ENCODE results near the gene GALE.

Gene GALE

DNA sequence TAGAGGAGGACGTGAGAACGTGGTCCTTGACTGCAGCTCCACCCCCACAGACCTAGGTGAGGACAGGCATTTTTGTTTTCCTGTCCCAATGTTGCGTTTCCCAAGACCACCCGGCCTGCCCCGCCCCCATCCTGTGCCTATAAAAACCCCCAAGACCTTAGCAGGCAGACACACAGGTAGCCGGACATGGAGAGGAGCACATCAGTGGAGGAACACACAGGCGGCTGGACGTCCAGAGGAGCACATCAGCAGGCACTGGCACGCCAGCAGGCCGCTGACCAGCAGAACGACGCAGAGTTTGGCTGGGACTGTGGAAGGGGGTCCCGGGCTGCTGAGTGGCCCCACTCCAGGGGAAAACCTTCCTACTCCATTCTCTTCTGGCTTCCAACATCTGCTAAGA is 37.4 kb upstream of the GALE start:
- TF ChIP-seq, protein P1, sequence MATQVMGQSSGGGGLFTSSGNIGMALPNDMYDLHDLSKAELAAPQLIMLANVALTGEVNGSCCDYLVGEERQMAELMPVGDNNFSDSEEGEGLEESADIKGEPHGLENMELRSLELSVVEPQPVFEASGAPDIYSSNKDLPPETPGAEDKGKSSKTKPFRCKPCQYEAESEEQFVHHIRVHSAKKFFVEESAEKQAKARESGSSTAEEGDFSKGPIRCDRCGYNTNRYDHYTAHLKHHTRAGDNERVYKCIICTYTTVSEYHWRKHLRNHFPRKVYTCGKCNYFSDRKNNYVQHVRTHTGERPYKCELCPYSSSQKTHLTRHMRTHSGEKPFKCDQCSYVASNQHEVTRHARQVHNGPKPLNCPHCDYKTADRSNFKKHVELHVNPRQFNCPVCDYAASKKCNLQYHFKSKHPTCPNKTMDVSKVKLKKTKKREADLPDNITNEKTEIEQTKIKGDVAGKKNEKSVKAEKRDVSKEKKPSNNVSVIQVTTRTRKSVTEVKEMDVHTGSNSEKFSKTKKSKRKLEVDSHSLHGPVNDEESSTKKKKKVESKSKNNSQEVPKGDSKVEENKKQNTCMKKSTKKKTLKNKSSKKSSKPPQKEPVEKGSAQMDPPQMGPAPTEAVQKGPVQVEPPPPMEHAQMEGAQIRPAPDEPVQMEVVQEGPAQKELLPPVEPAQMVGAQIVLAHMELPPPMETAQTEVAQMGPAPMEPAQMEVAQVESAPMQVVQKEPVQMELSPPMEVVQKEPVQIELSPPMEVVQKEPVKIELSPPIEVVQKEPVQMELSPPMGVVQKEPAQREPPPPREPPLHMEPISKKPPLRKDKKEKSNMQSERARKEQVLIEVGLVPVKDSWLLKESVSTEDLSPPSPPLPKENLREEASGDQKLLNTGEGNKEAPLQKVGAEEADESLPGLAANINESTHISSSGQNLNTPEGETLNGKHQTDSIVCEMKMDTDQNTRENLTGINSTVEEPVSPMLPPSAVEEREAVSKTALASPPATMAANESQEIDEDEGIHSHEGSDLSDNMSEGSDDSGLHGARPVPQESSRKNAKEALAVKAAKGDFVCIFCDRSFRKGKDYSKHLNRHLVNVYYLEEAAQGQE (IDR thresholded peaks at IDR 0.05; ENCODE audit: insufficient read depth in 1 of 2, low read depth in 2 of 2, low read length in 2 of 2), result no peak

DNA sequence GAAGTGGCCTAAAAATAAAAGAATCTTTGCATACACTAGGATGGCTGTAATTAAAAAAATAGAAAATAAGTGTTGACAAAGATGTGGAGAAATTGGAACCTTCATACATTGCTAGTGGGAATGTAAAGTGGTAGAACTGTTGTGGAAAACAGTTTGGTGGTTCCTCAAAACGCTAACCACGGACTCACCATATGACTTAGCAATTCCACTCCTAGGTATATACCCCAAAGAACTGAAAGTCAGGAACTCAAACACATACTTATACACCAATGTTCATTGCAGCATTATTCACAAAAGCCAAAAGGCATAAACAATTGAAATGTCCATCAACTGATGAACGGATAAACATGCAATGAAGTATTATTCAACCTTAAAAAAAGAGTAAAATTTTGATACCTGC is 35.5 kb upstream of the GALE start:
- TF ChIP-seq TAF1 (IDR thresholded peaks at IDR 0.05; ENCODE audit: borderline replicate concordance, insufficient read depth, low read length), result no peak
- TF ChIP-seq, protein P1 (IDR thresholded peaks at IDR 0.05; ENCODE audit: insufficient read depth in 1 of 2, low read depth in 2 of 2, low read length in 2 of 2), result no peak
- TF ChIP-seq SIN3A (IDR thresholded peaks at IDR 0.05; ENCODE audit: borderline replicate concordance, insufficient read depth, low read length), result no peak
- TF ChIP-seq FOXP2 (optimal IDR thresholded peaks at IDR 0.05; ENCODE audit: borderline replicate concordance, extremely low read depth, extremely low read length, insufficient read depth), result no peak
- no peak for TF ChIP-seq POLR2AphosphoS5 (IDR thresholded peaks at IDR 0.05; ENCODE audit: low read depth, low read length)

DNA sequence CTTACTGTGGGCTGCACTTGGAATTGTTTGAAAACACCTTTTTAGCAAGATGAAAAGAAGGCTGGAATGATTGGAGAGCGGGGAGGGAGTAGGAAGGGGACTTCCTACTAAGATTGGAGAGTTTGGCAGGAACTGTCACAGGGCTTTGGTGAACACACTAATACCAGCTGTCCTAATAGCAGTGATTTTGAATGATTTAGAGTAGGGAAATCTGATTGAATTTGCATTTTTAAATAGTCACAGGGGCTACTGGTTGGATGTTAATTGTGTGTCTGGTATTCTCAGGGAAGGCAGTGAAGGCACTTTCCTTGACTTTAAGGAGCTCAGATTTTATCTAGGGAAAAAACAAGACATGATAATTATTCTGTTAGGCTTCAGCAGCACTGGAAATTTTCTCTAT is 27.2 kb upstream of the GALE start:
- TF ChIP-seq, protein P1 (IDR thresholded peaks at IDR 0.05; ENCODE audit: insufficient read depth in 1 of 2, low read depth in 2 of 2, low read length in 2 of 2), result no peak
- TF ChIP-seq POLR2AphosphoS5 (IDR thresholded peaks at IDR 0.05; ENCODE audit: low read depth, low read length) (no peak), SIN3A (IDR thresholded peaks at IDR 0.05; ENCODE audit: borderline replicate concordance, insufficient read depth, low read length) (no peak), TAF1 (IDR thresholded peaks at IDR 0.05; ENCODE audit: borderline replicate concordance, insufficient read depth, low read length) (no peak), FOXP2 (optimal IDR thresholded peaks at IDR 0.05; ENCODE audit: borderline replicate concordance, extremely low read depth, extremely low read length, insufficient read depth) (no peak)

DNA sequence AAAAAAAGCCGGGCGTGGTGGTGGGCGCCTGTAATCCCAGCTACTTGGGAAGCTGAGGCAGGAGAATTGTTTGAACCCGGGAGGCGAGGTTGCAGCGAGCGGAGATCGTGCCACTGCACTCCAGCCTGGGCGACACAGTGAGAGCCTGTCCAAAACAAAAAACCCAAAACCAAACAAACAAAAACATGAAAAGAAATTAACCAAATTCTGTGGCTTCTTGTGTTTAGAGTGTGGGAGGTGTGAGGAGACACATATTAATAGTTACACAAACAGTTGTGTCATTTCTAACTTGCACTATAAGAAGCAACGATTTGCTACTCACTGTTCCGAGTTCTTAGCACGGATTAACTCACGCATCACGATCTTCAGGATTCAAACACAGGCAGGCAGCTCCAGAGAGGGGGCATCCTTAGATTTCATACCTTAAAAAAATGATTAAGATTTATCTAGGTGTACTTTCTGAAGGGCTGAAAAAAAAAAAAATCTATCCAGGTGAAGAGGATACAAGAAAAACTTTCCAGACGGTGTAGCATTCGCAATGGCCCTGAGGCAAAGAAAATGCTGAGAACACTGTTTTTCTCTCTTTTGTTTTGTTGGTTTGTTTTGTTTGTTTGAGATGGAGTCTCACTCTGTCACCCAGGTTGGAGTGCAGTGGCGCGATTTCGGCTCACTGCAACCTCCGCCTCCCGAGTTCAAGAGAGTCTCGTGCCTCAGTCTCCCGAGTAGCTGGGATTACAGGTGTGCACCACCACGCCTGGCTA is 25.4 kb upstream of the GALE start:
- TF ChIP-seq TAF1 (IDR thresholded peaks at IDR 0.05; ENCODE audit: borderline replicate concordance, insufficient read depth, low read length), result no peak
- no peak for TF ChIP-seq FOXP2 (optimal IDR thresholded peaks at IDR 0.05; ENCODE audit: borderline replicate concordance, extremely low read depth, extremely low read length, insufficient read depth)
- TF ChIP-seq, protein P1 (IDR thresholded peaks at IDR 0.05; ENCODE audit: insufficient read depth in 1 of 2, low read depth in 2 of 2, low read length in 2 of 2), result no peak
- no peak for TF ChIP-seq POLR2AphosphoS5 (IDR thresholded peaks at IDR 0.05; ENCODE audit: low read depth, low read length)
- no peak for TF ChIP-seq SIN3A (IDR thresholded peaks at IDR 0.05; ENCODE audit: borderline replicate concordance, insufficient read depth, low read length)
